CD4-positive, alpha-beta T cell treated with Interleukin-4 for 4 hours (primary cell): ENCODE measurements around the gene CUX1.
A peak's percentile ranks its signal among the peaks of the same experiment; 100 is the strongest.
"Not testable (repeated sequence)": the region's sequence is repeated elsewhere in the genome, so short reads cannot be mapped to it uniquely, and the experiment has no call there.

Experiments used
- DNase-seq: peaks from one replicate; pipeline ENCODE4 v3.0.0-alpha.2; 2020

CUX1 gene

DNA sequence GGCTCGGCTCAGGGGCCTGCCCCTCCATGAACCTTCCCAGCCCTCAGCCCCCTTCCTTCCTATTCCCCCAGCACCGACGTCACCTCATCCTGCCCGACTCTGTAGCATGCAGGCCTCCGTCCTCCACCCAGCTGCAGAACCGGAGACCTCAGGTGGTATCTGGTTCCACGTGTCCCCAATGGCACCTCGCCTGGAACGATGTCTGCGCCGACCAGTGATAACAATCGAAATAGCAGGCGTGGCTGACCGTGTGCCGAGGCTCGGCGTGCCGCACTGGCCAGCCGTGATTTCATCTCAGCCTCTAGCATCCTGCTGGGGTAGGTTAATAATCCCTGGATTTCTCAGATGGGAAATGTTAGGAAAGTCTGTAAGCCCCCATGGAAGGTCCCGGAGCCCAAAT, 171.7 kb downstream of the CUX1 start:
- no peak for DNase-seq

DNA sequence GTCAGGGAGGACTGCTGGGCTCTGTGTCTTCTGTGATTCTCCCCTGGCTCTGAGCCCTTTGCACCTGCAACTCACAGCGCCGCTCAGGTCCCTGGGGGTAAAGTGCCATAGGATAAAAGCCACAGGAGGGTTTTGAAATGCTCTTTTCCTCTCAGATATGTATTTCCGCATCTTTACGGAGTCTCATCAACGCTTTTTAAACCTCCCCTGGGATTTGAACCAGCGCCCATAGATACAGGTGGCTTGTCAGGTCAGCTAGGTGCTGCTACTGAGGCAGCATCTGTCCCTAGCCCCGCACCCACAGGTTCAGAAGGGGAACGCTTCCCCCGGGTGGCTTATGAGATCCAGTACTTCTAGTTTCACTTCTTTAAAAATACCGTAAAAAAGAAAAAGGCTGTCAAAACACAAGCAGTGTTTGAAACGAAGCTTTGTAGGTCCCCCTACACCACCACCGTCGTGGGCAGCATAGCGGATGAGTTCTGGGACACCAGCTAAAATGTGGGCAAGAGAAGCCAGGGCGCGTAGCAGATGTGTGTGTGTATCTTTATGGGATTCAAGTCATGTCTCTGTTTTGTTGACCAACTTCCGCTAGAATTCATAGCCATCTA, 173.5 kb downstream of the CUX1 start:
- DNase-seq, result peak; percentile 1

DNA sequence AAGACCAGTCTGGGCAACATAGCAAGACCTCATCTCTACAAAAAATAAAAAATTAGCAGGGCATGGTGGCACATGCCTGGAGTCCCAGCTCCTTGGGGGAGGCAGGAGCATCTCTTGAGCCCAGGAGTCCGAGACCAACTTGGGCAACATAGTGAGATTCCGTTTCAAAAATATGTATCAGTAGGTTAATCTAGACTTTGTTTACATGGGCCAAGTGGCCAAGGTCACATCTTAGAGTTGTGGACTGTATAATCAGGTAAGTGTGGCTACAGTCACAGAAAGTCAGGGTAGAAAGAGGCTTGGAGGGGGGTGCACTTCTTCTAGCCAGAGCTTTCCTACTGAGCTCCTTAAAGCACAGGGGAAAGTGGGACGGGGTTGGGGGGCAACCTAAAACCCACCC, 174.4 kb downstream of the CUX1 start:
- DNase-seq, result no peak

DNA sequence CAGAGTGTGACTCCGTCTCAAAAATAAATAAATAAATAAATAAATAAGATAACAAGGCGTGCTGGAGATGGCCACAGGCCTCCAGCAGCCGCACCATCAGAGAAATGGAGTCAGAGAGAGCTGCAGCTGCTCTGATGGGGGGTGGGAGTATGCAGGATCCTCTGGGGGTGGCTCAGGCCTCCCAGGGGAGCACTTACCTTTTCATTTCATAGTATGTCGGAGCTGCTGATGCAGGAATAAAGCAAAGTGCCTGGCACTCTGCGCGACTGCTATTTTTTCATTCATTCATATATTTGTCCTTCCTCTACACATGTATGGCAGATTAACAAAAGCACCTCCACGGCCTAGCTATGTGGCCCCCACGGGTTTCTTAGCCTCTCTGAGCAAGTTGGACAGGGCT, 175.9 kb downstream of the CUX1 start:
- DNase-seq, result no peak

DNA sequence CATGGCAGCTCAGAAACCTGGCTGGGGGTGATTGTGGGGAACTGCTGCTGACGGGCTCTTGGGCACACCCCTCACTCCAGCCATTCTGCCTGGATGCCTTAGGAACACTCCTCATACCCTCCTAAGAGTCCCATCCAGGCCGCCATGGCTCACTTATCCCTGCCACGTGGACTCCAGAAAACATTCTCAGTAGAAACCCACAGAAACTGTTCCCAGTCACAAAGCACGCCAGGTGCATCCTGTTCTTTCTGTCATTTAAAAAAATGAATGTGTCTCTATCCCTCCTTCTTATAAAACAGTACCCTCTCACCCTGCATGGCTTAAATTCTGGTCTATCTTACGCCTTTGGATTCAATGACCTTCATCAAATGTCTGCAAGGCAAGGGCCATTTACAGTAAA, 177.7 kb downstream of the CUX1 start:
- no peak for DNase-seq

DNA sequence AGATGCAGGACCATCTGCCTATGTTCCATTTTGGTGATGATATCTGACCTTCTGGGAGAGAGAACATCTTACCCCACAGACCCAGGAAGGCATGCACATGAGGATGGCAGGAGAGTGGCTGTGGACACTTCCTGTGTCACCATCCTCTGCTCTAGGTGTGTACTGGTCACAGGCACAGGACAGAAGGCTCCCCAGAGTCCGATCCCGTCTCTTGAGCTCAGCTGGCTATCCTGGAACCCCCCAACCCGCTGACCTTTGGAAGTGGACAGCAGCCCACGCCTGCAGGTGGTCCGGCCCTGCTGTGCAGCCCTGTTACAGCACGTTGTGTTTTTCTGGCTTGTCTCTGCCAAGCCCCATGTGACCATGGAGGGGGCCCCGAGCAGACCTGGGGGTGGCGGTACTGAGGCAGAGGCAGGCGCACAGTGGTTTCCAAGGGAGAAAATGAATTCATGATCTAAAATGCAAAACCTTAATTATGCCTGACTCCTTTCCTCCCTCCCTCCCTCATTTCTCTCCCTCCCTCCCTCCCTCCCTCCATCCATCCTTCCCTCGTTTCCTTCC, 178.8 kb downstream of the CUX1 start:
- no peak for DNase-seq

DNA sequence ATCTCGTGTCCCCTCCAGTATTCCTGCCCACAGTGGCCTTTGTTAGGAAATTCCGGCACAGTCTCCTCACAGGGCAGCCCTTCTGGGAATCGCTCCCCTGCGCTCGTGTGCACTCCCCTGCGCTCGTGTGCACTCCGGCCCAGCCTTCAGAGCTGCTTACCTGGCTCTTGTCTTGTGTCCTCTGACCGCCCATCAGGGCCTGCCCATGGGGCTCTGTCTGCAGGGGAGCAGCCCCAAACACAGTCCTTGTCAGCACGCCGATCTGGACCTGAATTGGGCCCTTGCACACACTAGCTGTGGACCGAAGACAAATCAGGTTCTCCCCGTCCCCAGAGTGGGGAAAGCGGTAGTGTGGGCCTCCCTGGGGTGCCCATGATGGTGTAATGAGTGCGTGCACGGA, 179.4 kb downstream of the CUX1 start:
- DNase-seq, result no peak

DNA sequence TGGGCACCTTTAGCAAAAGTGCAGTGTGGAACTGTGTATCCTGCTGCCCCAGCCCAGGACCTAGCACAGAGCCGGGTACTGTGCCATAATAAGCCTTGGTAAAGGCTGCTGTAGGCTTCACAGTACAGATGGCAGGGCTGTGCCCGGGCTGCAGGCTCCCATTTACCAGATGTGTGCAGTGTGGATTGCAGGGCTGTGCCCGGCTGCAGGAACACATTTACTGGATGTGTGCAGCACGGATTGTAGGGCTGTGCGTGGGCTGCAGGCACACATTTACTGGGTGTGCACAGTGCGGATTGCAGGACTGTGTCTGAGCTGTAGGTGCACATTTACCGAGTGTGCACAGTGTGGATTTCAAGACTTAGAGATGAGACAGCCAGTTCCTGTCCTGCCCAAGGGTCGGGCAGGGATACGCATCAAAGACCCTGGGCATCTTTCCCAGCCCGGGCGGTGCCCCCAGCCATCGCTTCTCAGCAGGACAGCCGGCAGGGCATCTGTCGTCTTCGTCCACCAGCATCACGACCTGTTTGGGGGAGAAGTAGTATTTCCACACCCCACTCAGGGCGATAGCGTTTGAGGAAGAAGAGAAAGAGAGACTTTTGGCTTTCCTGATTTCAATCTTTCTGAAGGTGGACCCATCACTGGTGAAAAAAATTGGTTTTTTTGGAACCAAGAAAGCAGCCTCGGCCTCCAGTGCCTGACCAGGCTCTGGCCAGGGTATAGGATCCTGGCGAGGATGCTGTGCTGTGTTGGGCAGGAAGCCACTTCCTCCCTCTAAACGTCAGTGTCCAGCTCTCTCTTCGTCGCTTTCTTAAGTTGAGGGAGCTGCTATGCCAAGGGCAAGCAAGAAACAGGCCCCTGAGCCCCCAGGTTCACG, 180.8 kb downstream of the CUX1 start:
- no peak for DNase-seq

DNA sequence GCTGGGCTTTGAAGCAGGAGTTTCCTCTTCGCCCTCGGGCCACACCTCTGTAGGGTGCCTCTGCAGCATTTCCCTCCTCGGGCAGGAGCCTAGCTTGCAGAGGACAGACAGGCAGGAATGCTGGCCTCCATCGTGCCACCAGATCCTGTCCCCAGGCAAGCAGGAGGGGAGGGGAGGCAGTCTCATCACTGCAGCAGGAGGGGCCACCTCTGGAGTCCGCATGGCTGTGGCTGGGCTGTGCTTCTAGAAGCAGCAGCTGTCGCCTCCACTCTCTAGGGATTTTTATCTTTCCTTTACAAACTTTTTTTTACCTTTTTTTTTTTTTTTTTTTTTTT, 181.4 kb downstream of the CUX1 start:
- no peak for DNase-seq

DNA sequence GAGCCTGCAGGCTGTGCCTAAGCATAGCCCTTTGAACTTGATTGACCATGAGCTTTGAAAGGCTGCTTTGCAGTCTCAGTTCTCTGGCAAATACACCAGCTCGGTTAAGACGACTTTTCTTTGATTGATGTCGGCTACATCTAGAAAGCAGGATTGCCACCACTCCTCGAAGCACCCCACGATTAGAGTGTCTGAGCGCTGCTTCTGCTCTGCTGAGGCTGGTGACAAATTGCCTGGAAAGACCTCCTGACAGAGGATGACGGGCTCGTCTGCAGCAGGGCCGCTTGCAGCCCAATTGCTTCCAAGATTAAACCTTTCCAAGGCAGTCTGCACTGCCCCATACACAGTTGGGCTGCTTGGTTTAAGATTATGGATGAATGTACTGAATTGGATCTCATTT, 182.0 kb downstream of the CUX1 start:
- DNase-seq, result no peak

DNA sequence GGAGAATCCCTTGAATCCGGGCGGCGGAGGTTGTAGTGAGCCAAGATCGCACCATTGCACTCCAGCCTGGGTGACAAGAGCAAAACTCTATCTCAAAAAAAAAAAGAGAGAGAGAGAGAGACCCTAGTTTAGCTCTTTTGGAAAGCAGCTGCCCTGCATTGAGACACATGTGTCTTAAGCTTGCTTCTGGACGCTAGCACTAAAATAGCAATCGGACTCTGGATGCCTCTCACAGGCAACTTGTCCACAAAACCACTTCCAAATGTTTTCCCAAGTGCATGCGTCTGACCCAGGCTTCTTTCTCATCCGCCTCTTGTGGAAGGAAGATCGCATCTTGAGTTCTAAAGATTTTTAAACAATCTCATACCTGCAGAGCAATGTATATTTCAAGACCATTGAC, 182.7 kb downstream of the CUX1 start:
- no peak for DNase-seq

DNA sequence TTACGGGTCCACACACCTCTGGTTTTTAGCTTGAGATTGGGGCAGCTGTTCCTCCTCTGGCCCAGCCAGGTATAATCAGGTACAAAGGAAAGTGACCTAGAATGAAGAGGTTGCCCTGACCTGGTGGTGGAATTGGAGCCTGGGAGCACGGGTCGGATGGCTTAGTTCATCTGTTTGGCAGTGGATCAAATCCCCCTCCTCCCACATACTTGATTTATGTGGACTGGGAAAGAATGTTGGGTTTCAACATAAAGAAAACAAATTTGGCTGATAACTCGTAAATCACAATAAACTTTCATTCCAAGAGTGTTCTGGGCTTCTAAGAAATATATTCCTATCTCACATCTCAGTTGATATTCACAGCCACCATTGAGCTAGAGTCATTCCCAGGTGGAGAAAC, 186.8 kb downstream of the CUX1 start:
- DNase-seq, result no peak

DNA sequence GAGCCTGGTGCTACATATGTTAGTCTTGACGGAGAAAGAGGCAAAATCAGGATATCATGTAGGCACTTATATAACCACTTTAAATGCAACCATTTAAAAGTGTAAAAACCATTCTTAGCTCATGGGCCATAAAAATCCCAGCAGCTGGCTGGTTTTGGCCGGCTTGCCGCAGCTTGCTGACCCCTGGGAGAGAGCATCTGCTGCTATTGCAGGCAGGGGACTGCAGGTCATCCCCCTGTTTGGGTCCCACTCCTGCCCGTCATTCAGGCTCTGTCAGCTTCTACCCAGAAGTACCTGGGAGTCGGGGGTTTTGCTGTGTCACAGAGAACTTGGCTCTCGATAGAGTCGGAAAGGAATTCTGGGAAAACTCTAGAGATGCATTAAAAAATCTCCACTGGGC, 187.4 kb downstream of the CUX1 start:
- DNase-seq, result no peak

DNA sequence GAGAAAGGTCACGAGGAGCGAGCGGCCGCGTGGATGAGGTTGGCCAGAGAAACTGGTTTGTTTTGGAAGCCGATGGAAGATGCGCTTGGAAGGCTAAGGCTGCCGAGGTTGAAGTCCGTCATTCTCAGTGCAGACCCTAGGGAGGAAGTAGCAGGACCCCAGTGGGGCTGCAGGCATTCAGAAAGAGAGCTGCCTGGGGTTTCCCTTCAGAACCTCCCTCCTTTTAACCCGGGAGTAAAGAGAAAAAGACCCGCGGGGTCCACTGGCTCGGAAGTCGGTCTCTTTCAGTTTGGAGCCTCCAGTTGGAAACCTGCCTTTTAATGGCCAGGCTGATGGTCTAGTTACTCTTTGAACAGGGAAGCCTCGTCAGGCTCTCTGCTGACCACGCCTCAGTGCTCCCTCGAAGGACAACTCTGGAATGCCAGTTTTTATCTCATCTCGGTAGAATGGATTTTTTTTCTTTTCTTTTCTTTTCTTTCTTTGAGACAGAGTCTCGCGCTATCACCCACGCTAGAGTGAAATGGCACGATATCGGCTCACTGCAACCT, 188.6 kb downstream of the CUX1 start:
- DNase-seq, result no peak

DNA sequence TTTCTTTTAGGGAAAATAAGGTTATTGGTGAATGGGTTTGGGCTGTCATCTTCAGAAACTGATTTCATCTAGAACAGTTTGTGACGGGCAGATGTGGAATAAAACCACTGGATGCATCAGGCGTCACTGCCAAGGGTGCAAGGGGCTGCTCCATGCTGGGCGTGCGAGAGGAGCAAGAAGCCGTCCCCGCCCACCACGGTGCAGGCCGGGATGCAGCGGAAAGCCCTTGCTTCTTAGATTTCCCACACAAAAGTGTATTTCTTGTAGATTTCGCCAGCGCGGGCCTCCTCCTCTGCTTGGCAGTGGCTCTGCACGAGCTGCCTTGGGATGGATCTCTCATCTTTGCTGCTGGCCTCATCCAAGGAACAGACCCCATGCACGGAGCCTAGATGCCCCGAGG, 189.3 kb downstream of the CUX1 start:
- DNase-seq, result no peak

DNA sequence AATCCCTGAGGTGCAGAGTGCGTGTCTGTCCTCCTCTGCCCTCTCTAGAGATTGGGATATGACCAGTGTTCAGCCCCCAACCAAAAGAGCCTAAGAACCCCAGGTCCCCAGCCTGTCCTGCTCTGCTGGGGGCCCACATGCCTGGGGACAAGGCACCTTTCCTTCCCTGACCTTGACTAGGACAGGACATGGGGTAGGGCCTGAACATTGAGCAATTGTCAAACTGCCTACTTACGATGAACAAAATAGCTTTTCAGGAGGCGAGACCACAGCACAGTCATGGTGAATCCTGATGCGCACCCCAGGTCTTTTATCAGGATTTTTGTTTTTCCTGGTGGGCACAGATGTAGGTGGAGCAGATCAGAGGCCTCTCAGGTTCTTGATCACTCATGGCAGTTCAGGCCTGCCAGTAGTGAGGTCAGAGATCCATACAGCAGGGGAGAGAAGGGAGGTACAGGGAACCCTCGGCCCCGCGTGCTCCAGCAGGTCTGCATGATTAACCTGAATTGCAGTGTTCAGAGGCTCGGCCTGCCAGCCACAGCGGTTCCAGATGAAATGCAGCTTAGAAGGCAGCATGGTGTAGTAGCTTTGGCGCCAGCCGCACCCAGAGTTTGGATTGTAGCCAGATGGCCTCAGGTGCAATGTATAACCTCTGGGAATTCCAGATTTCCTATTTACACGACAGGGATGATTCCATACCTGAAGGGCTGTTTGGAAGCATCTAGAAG, 191.3 kb downstream of the CUX1 start:
- no peak for DNase-seq

DNA sequence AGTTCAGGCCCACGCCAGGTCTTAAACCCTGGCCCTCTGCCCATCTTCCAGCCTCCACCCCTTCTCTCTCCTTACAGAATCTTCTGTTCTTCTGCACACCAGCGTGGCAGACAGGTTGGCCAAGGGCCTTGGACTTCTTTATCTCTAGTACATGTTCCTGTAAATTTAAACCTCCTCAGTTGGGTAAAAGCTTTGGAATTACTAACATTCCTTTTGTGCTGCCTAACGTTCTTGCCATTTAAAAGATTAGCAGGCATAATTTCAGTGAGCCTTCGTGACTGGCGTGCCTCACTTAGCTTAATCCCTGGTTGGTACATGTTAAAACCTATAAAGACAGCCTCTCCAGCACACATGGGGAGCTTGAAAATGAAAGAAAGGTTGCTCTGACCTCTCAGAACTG, 192.2 kb downstream of the CUX1 start:
- no peak for DNase-seq

DNA sequence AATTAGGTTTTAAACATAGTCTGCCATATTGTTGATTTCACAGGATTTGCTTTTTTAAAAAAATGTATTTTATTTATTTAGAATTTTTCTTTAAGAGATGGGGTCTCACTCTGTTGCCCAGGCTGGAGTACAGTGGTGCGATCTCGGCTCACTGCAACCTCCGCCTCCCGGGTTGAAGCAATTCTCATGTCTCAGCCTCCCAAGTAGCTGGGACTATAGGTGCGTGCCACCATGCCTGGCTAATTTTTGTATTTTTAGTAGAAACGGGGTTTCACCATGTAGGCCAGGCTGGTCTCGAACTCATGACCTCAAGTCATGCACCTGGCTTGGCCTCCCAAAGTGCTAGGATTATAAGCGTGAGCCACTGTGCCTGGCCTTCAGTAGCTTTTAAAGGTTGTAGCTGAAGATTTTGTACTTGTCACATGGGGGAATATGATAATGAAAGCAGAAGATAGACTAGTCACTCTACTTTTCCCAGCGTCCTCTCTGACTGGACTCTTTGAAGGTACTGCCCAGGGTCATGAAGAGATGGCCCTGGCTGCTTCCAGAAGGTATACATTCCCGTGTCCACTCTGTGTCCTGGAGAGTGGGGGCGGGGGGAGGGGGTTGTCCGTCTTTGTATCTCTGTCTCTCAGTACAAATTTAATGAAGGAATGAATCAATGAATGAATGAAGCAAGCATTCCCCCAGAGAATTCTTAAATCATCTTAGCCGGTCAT, 194.8 kb downstream of the CUX1 start:
- not testable (repeated sequence) for DNase-seq

DNA sequence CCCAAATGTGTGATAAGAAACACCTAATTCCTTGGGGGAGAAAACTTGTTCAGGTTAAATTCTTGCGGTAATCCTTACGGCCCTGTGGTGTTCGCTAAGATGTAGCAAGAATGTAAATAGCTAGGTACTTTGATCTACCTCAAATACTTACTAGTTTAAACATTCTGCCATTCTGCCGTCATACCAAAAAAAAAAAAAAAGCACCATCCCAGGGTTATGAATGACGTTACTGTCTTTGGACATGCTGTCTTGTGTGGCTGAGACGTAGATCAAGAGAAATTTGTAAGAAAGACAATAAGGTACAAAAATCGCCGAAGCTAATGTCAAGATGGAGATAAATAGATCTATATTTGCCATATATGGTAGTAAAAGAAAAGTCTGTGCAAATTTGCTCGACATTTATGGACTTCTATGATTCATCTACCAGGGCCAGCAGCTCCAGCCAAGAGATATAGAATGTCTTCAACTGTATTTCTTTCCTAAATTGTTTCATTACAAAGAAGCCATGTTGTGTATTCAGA, 195.6 kb downstream of the CUX1 start:
- DNase-seq, result no peak

DNA sequence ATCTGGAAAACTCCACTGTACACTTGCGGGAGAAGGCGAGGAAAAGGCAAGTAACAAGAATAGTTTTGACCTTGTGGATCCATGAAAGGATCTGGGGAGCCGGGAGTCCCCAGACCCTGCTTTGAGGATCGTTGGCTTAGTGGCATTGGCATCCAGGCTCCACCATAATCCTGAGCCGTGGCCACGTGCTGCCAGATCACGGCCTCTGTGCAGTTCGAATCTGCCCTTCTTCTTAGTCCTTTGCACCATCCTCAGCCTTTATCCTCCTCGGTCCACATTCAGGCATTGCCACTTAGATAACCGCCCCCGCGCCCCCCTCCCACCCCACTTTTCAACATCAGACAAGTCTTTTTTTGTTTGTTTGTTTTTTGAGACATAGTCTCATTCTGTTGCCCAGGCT, 201.4 kb downstream of the CUX1 start:
- no peak for DNase-seq

DNA sequence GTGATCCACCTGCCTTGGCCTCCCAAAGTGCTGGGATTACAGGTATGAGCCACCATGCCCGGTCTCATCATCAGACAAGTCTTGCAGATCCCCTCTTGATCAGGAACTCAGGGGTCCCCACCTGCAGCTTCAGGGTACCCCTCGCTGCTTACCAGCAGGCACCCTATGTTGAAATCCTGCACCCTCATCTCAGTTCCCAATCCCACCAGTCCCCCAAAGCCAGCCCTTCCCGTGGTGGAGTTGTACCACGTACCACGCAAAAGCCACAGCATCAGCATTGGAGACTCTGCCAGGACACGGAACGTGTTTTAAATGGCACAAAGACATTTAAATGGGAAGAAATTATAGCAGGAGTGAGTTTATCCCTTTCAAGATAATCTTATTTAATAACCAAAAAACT, 202.0 kb downstream of the CUX1 start:
- no peak for DNase-seq

DNA sequence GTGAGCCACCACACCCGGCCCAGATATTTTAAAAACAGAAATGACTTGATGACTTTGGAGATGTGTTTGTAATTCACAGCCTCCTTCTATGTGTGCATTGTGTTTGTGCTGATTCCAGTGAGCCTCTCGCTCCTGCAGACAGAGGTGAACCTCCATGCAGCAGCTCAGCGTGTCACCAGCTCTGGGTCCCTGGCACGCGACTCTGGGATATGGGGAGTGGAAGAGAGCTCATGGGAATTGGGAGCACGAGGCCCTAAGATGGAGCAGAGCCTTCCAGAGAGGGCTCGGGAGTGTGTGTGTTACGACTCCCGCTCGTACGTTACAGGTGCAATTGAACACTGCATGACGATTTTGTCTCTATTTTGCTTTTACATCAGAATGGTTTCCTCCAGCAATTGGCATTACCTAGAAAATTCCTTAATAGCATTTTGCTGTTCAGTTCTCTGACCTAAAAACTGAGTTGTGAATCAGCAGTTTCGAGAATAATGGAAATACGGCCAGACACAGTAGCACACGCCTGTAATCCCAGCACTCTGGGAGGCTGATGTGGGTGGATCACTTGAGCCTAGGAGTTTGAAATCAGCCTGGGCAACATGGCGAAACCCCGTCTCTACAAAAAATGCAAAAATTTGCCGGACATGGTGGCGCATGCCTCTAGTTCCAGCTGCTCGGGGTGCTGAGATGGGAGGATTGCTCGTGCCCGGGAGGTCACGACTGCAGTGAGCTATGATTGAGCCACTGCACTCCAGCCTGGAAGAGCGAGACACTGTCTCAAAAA, 204.6 kb downstream of the CUX1 start:
- DNase-seq, result no peak
